ENCODE measurements around the gene ASPA. TPM values are rescaled to one million over a fixed set of nuclear protein-coding genes. Genes with fewer than 3 reads are reported as not detected.

The ASPA gene
- total RNA-seq, 1 donor from 2014 or later: 0.56 TPM

- ATAC-seq: peak; percentile 77
These were observed 59.6 kb downstream of the ASPA start for GRCh38 chr17:3535253-3535995.

DNA sequence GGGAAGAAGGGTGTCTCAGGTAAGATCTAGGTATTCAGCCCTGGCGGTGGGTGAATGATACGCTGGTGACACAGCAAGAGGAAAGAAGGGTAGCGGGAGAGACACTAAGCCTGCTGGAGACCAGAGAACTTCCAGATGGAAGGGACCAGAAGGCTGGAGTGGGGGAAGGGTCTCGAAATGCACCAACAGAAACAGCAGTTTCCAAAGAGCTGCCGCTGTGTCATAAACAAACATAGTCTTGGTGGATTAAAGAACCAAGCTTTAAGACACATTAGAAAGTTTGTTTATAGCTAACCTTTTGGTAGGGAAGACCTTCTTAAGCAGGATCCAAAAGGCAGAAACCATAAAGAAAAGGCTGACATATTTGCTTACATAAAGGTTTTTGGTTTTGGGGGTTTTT is 60.9 kb downstream of the ASPA start:
- ATAC-seq: no peak

- ATAC-seq: no peak
These were observed 64.2 kb downstream of the ASPA start for GRCh38 chr17:3539881-3540540.

- ATAC-seq: peak; percentile 10
These were observed 66.8 kb downstream of the ASPA start for GRCh38 chr17:3542410-3543088.

GRCh38 chr17:3543453-3543852 is 67.7 kb downstream of the ASPA start:
- ATAC-seq: no peak

DNA sequence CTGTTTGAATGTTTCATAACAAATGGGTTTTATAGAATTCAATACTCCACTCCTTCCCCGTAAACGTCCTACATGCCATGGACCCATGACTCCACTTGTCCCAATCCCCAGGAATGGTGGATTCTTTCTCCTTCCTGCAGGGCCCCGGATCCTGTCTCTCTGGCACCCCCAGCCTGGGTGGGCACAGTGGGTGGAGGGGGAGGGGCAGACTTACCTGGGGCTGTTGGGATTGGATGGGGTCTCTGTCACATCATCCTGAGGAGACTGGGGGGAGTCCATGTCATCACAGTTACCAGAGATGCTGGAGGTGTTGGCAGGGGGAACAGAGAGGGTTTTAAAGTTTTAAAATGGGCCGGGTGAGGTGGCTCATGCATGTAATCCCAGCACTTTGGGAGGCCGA is 68.6 kb downstream of the ASPA start:
- no peak for ATAC-seq

- ATAC-seq: no peak
These were observed 69.4 kb downstream of the ASPA start for GRCh38 chr17:3545151-3545550.

DNA sequence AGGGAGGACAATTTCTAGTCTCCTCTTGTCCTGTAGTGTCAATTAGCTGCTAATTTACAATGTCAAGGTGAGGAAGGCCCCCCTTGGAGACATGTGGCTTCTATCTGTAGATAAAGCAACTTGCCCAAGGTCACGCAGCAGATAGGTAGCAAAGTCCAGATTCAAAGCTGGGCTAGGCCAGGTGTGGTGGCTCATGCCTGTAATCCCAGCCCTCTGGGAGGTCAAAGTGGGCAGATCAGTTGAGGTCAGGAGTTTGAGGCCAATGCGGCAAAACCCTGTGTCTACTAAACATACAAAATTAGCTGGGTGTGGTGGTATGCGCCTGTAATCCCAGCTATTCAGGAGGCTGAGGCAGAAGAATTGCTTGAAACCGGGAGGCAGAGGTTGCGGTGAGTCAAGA is 70.7 kb downstream of the ASPA start:
- no peak for ATAC-seq

- ATAC-seq: no peak
These were observed 71.2 kb downstream of the ASPA start for GRCh38 chr17:3546997-3547396.

DNA sequence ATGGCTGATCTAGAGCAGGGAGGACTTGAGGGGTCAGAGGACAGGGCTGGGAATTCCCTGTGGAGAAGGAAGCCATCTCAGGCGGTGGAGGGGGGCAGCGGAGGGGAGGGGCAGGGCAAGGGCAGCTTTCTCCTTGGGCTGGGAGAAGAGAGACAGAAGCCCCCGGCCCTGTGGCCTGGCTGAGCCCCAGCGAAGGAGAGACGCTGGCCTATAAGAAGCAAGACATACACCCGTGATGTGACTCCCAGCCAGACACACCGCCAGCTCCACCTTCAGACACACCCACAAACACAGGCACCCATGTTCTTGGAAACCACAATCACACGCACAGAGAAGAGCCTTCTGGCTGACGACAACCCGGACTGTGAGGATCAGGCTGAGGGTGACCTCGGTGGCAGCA is 71.8 kb downstream of the ASPA start:
- no peak for ATAC-seq

- no peak for ATAC-seq
These were observed 73.9 kb downstream of the ASPA start for GRCh38 chr17:3549610-3550162.

- no peak for ATAC-seq
These were observed 75.4 kb downstream of the ASPA start for GRCh38 chr17:3551189-3551588.

DNA sequence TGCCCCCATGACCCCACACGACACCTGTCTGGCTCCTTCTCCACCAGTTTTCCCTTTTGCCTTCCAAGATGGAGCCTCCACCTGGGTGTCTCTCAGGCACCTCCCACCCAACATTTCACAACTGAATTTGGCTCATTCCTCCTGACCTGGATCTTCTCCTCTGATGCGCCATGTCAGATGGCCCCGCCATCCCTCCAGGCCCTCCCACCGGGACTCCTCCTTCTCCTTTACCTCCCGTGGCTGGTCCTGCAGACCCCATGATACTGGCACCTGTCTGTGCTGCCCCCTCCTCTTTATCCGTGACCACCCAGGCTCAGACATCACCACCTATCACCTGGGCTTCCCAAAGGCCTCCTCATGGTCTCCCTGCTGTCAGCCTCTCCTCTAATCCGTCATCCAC is 77.1 kb downstream of the ASPA start:
- ATAC-seq: no peak

Other genes starting within 250 kb of the ASPA start
- gene OR3A1, start 177.6 kb upstream of the ASPA start, total RNA-seq: not detected
- not detected for gene OR3A2, start 89.7 kb upstream of the ASPA start, total RNA-seq
- gene OR1E1, start 77.6 kb upstream of the ASPA start, total RNA-seq: not detected
- not detected for gene OR3A3, start 64.6 kb upstream of the ASPA start, total RNA-seq
- not detected for gene OR1E2, start 42.2 kb upstream of the ASPA start, total RNA-seq
- gene SPATA22, start 4.2 kb upstream of the ASPA start, total RNA-seq: not detected
- gene TRPV3, start 81.8 kb downstream of the ASPA start, total RNA-seq: 1.3 TPM
- gene TRPV1, start 133.4 kb downstream of the ASPA start, total RNA-seq: 0.96 TPM
- 11.2 TPM for gene SHPK, start 160.3 kb downstream of the ASPA start, total RNA-seq
- 4.9 TPM for gene CTNS, start 160.8 kb downstream of the ASPA start, total RNA-seq
- gene TAX1BP3, start 192.6 kb downstream of the ASPA start, total RNA-seq: 209 TPM
- 35.0 TPM for gene EMC6, start 192.8 kb downstream of the ASPA start, total RNA-seq
- 0.72 TPM for gene P2RX5, start 220.2 kb downstream of the ASPA start, total RNA-seq
- gene HASPIN, start 247.9 kb downstream of the ASPA start, total RNA-seq: 3.4 TPM

Data from esophagus mucosa (tissue), 1 donor.